Stimulated activated CD8-positive, alpha-beta memory T cell treated with anti-CD3 and anti-CD28 coated beads, Interleukin-12 subunit alpha, Interleukin-12 subunit beta, amount 100 ng/mL, for 4 hours (primary cell): ENCODE measurements around the gene OR7E24.
A peak's percentile ranks its signal among the peaks of the same experiment; 100 is the strongest.

Experiments
- DNase-seq: peaks from one replicate; pipeline ENCODE4 v3.0.0-alpha.2; 2020; ENCODE audit warnings: low read depth

Gene OR7E24

DNA sequence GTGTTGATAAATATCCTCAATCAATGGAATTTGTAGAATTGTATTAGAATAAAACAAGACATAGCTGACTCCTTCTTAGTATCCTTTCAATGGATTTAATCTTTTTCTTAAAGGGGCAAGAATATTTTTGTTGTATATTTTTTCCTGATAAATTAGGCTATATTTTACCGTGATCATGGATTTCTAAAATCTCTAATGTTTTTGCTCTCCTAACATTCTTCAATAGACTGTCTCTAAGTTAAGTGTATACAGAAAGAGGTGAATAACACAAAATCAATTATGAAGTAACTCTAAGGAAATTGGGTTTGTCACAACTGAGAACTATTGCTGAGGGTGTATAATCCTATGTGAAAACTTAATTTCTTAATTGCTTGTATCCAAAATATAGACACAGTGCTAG lies at the start of gene OR7E24:
Gene OR7E24, plus strand, starts transcription at position 301 of the 400 bp plus-strand sequence. CDS start 114 bp downstream, outside the sequence.
- no peak for DNase-seq

DNA sequence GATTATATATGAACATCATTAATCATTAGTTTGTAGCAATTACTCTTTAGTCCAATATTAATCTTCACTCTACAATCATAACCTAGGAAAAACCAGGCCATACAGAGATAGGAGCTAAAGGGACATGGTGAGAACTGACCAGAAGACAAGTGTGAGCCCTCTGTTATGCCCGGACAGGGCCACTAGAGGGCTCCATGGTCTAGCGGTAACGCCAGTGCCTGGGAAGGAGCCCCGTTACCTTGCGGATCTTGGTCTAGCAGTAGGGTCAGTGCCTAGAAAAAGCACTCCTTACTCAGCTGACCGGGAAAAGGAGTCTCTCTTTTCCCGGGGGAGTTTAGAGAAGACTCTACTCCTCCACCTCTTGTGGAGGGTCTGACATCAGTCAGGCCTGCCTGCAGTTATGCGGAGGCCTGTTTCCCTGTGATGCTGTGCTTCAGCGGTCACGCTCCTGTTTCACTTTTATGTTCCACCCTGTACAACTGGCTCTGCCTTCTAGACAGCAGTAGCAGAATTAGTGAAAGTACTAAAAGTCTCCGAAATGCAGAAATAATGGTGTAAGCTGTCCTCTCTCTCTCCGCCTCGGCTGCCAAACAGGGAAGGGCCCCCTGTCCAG lies 45.1 kb upstream of the OR7E24 start:
- peak; percentile 30 for DNase-seq

DNA sequence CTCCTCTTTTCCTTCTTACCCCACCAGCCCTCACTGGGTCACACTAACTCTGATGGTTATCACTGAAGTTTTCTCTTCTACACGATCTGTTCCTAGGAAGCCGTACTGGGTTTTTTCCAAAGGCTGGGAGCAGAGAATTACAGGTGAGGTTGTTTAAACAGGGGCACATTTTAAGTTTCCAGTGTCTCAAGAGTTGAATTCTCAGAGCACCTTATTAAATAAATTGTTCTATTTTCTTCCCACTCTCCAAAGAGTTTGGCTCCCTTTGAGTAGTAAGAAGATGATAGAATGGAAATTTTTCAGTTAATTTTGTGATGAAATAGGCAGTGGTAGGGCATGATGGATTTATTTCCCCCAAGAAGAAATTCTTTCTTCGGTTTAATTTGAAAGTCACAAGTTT lies 31.2 kb upstream of the OR7E24 start, which contains the start of gene OR7D4:
Gene OR7D4, minus strand, starts transcription at position 101 of the 400 bp plus-strand sequence. CDS start 4,752 bp downstream, outside the sequence.
- no peak for DNase-seq

DNA sequence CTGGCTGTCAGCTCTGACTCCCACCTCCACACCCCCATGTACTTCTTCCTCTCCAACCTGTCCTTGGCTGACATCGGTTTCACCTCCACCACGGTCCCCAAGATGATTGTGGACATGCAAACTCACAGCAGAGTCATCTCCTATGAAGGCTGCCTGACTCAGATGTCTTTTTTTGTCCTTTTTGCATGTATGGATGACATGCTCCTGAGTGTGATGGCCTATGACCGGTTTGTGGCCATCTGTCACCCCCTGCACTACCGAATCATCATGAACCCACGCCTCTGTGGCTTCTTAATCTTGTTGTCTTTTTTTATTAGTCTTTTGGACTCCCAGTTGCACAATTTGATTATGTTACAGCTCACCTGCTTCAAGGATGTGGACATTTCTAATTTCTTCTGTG lies 506 bp downstream of the OR7E24 start:
- no peak for DNase-seq

DNA sequence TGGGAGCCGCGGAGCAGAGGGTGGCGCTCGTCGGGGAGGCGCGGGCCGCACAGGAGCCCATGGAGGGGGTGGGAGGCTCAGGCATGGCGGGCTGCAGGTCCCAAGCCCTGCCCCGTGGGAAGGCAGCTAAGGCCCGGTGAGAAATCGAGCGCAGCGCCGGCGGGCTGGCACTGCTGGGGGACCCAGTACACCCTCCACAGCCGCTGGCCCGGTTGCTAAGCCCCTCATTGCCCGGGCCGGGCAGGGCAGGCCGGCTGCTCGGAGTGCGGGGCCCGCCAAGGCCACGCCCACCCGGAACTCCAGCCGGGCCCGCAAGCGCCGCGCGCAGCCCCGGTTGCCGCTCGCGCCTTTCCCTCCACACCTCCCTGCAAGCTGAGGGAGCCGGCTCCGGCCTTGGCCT lies 32.8 kb downstream of the OR7E24 start:
- peak; percentile 22 for DNase-seq

DNA sequence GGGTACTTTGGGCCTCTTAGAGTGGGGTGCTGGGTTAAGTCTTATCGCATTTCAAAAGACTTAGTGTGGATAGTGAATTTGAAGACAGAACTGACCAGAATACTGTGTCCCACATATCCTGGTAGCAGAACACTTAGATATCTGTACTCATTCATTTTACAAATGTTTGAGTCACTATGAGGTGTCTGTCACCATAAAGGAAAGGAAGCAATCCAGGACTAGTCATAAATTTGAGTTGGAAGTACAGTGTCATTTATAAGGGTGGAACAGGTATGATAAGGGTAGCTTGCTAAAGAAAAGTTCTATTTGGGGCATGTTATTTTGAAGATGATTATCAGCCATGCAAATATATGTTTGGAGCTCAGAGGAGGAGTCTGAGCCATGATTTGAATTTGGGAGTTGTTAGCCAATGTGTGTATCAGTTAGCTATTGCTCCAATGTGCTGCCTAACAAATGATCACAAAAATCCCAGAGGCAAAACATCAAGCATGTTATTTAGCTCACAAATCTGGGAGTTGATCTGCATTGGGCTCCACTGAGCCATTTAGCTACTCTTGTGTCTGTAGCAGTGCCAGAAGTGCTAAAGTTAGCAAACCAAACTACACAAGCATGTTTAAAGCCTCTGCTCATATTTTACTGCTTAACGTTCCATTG lies 38.6 kb downstream of the OR7E24 start:
- DNase-seq: no peak

DNA sequence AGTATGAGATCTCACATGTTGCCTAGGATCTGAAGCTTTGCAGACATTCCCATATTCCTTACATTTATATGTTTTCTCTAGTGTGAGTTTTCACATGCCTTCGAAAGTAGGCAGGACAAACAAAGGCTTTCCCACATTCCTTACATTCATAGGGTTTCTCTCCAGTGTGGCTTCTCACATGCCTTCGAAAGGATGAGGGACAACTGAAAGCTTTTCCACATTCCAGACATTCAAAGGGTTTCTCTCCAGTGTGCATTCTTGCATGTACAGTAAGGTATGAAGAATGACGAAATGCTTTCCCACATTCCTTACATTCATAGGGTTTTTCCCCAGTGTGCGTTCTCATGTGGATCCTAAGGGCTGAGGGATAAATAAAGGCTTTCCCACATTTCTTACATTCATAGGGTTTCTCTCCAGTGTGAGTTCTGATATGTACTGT lies 44.7 kb downstream of the OR7E24 start:
- no peak for DNase-seq

DNA sequence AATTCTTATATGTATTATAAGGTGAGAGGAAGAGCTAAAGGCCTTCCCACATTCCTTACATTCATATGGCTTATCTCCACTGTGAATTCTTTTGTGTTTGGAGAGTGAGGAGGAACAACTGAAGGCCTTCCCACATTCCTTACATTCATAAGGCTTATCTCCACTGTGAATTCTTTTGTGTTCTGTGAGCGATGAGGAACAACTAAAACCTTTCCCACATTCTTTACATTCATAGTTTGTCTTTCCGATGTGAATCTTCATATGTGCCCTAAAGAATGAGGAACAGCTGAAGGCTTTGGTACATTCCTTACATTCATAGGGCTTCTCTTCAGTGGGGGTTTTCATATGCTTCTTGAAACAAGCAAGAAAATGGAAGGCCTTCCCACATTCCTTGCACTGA lies 45.6 kb downstream of the OR7E24 start:
- DNase-seq: no peak
